ENCODE results near the gene PDE3B.
"Not testable (repeated sequence)": the region's sequence is repeated elsewhere in the genome, so short reads cannot be mapped to it uniquely, and the experiment has no call there.

PDE3B gene

DNA sequence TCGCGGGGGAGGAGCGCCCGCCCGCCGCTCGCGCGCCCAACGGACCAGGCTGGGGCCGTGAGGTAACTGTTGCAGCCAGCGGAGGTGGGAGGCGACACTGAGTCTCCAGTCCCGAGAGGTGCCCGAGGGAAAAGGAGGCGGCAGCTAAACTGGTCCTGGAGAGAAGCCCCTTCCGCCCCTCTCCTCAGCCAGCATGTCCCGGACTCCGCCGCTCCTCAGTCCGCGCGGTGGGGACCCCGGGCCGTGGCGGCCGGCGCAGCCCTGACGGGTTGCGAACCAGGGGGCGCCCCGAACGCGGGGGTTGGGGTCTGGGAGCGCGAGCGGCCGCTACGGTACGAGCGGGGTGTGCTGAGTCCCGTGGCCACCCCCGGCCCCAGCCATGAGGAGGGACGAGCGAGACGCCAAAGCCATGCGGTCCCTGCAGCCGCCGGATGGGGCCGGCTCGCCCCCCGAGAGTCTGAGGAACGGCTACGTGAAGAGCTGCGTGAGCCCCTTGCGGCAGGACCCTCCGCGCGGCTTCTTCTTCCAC lies at the start of gene PDE3B:
PDE3B (plus strand) TSS at position 108 of the 529 bp plus-strand sequence; CDS start at position 380, 272 bp downstream.
- in situ Hi-C loops (cut with MboI; ENCODE audit: low sequenced_read_pairs) = no loop called here

DNA sequence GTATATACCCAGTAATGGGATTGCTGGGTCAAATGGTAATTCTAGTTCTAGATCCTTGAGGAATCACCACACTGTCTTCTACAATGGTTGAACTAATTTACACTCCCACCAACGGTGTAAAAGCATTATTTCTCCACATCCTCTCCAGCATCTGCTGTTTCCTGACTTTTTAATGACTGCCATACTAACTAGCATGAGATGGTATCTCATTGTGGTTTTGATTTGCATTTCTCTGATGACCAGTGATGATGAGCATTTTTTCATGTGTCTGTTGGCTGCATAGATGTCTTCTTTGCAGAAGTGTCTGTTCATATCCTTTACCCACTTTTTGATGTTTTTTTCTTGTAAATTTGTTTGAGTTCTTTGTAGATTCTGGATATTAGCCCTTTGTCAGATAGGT lies 48.3 kb upstream of the PDE3B start:
- in situ Hi-C loops (cut with MboI; ENCODE audit: low sequenced_read_pairs) = not testable (repeated sequence)

DNA sequence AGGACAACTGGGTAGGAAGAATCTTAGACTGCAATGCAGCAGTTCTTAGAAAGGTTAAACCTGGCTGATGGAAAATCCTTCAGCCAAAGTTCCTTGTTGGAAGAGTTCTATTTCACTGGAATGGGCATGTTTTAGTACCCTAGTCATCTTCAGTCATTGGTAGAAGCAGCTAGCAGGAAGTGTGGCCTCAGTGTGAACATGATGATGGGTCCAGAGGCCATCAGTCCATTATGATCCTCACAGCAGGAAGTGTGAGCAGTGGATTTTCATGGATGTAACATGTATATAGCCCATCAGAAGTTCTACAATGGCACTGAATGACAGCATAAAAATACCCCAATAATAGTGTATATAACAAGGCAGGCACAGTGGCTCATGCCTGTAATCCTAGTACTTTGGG lies 35.9 kb upstream of the PDE3B start:
- in situ Hi-C loops (cut with MboI; ENCODE audit: low sequenced_read_pairs) = no loop called here

DNA sequence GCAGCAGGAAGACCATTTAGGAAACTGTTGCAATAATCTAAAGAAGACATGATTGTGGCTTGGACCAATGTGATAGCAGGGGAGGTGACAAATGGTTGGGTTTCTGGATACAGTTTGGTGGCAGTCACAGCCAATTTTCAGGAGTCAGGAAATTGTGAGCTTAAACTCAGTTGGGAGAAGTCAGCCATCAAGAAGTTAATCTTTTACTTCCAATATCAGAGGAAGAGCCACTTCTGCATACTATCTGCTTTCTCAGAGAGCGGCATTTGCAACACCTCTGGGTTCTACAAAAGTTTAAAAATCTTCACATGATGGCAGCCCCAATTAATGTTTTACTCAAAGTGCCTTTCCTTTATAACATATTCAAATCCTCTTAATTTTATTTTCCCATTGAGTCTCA lies 33.7 kb upstream of the PDE3B start:
- in situ Hi-C loops (cut with MboI; ENCODE audit: low sequenced_read_pairs) = no loop called here

DNA sequence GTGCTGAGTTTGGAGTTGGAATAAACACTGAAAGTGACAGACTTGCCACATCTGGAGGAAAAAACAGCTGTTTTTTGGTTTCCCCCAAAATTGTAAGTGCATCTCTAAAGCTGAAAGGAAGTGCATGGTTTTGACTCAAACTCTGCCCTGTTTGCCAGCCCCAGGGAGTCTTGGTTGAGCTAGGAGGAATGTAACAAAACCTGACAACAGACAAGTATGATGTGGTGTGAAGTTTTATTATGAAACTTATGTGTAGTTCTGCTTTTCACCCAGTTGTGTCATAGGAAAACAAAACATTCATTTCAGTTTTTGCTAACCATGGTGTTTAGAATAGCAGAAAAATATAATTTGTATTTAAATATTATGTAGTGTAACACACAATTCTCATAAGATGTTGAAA lies 31.7 kb upstream of the PDE3B start:
- in situ Hi-C loops (cut with MboI; ENCODE audit: low sequenced_read_pairs) = no loop called here

DNA sequence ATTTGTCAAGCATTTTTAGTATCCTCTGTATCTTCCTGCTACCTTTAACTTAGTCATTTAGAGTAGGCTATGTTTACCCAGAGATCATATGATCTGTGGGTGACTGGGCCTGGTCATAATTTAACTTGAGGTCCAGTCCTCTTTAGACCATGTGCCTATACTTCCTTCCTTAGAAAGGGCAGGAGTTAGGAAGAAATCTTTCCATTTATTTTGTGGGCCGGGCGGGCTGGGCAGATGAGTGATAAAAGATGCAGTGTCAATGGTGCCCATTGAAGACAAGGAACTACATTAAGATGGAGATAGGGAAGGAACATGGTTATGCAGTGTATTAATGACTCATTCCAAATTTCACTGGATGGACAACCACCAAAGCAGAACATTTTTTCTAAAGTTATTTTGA lies 30.9 kb upstream of the PDE3B start:
- in situ Hi-C loops (cut with MboI; ENCODE audit: low sequenced_read_pairs) = no loop called here

- in situ Hi-C loops (cut with MboI; ENCODE audit: low sequenced_read_pairs) = no loop called here
Observed at GRCh38 chr11:14614091-14614622, 29.4 kb upstream of the PDE3B start.

DNA sequence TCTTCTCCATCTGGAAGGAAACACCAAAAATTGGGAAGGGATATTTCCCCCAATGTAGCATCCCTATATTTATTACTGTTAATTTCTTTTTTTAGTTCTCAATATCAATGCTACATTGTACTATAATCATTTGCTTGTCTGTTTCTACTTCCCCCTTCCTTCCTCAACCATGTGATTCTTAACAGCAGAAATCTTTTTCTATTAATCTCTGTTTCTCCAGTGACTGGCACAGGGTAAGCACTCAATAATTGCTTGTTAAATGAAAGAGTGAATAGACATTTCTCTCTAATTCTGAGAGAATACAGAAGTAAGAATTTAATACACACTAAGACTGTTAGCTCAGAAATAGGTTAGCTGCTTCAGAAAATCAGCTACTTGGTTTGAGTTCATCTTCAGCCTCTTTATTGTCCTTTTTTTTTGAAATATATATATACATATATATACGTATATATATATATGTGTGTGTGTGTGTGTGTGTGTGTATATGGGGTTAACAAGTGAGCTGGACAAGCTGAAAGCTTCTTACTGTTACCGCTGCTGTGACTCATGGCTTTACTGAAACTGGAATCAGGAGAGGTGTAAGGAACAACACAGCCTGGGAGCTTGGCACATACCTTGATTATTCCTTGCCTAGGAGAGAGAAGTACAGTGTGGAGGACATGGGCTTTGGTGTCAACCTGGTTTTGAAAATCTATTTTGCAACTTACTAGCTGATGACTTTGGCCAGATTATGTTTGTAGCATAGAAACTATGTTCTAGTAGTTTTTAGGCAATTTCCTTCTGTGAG lies 26.2 kb upstream of the PDE3B start:
- in situ Hi-C loops (cut with MboI; ENCODE audit: low sequenced_read_pairs) = no loop called here

GRCh38 chr11:14618060-14618459 lies 25.5 kb upstream of the PDE3B start:
- in situ Hi-C loops (cut with MboI; ENCODE audit: low sequenced_read_pairs) = no loop called here

GRCh38 chr11:14619603-14620531 lies 23.7 kb upstream of the PDE3B start:
- in situ Hi-C loops (cut with MboI; ENCODE audit: low sequenced_read_pairs) = no loop called here

DNA sequence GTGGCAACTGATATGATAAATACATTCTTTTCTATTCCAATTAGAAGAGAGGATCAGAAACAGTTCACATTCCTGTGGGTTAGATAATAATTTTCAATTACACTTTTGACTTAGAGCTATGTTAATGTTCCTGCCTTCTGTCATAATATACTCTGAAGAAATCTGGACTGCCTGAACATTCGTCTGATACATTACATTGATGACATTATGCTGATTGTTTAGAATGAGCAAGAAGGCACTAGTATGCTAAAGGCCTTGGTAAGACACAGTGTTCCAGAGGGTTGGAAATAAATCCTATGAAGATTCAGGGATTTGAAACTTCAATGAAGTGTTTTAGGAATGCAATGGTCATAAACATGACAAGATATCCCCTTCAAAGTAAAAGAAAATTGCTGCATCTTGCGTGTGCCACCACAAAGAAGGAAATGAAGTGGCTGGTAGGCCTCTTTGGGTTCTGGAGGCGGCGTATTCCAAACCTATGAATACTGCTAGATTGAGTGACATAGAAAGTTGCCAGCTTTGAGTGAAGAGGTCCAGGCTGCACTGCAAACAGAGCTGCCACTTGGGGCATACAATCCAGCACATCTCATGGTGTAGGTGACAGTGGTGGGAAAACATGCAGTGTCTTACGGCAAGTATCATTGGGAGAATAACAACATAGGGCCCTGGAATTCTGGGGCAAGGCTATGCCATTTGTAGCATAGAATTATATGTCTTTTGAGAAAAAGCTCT lies 21.2 kb upstream of the PDE3B start:
- in situ Hi-C loops (cut with MboI; ENCODE audit: low sequenced_read_pairs) = no loop called here

- in situ Hi-C loops (cut with MboI; ENCODE audit: low sequenced_read_pairs) = no loop called here
Observed at GRCh38 chr11:14623036-14623435, 20.6 kb upstream of the PDE3B start.

DNA sequence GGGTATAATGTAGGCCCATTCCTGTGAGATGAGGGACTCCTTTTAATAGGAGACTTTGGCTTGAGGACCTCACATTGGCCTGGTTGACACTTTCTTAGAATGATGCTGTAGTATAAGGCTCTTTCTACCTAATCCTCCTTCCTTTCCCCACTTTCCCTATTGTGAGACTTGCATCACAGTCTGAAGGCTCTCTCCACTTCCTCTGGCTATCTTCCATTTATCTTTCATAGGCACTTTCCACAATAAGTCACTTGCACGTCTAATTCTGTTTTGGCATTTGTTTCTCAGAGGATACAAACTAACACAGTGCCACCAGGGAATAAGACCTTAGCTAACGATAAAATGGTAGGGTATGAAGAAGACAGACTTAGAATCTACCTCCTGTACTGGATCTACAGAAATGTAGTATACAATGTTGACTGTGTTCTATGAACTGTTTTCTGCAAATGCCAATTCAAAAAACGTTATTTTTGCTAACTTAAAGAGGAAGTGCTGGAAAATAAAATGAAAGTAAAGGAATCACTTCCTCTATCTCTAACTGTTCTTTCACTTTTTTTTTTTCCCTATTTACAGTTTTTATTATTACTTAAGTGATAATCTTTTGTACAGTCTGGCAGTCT lies 17.9 kb upstream of the PDE3B start:
- in situ Hi-C loops (cut with MboI; ENCODE audit: low sequenced_read_pairs) = no loop called here

GRCh38 chr11:14626650-14627049 lies 17.0 kb upstream of the PDE3B start:
- in situ Hi-C loops (cut with MboI; ENCODE audit: low sequenced_read_pairs) = no loop called here

GRCh38 chr11:14633506-14634224 lies 9.9 kb upstream of the PDE3B start:
- in situ Hi-C loops (cut with MboI; ENCODE audit: low sequenced_read_pairs) = not testable (repeated sequence)

DNA sequence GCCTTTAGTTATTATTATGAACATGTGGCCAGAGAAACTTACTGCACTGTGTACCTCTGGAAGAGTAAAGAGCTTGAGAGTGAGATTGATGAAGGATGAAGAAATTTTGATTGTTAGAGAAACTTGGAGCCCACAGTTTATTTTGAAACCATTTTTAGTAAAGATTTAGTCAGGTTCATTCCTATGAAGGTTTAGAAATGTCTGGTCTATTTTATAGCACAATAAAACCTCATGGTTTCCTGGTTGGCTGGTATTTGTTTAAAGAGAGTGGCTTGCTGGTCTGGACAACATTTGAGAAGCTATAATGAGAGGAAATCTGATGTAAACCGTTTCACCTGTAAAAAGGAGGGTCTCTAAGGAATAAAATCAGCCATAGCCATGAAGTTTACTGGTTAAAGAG lies 8.8 kb upstream of the PDE3B start:
- in situ Hi-C loops (cut with MboI; ENCODE audit: low sequenced_read_pairs) = no loop called here

DNA sequence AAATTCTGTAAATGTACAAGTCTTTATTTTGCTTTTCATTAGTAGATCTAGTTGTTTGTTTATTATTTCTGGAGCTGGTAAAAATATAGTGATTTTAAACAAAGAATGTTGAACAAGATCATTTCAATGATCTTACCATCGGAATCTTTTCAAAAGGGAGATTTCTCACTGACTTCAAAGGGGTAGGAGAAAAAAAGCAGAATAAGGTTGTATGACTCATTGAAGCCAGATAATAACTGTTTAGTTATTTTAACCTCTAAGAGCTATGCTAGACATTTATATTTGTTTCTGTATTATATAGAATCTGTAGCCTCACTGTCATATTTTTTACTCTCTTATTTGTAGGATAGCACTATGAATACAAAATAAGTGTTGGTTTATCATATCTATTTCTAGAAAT lies 8.1 kb upstream of the PDE3B start:
- in situ Hi-C loops (cut with MboI; ENCODE audit: low sequenced_read_pairs) = no loop called here

GRCh38 chr11:14636119-14636518 lies 7.5 kb upstream of the PDE3B start:
- in situ Hi-C loops (cut with MboI; ENCODE audit: low sequenced_read_pairs) = no loop called here

DNA sequence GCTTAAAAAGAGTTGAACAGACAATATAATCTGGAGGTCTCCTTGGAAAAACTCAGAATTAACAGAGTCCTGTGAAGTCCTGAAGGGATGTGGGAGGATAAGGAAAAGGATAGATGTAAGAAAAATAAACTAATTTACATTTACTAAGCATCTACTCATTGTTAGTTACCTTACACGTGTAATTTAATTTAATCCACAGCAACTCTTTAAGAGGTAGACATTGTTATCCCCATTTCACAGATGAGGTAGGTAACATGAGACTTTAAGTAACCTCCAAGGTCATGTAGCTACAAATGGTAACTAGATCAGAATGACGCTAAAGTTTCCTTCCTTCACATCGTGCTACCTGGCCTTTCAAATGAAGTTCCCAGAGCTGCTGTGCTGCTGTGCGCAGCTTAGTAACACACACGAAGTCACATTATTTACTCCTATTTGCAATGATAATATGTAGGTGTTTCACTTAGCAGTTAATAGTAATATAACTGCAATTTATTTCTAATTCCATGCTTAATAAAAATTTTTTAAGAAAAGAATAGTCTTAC lies 5.7 kb upstream of the PDE3B start:
- in situ Hi-C loops (cut with MboI; ENCODE audit: low sequenced_read_pairs) = no loop called here
